ENCODE results near the gene DNAH2. TPM values are rescaled to one million over a fixed set of nuclear protein-coding genes. Genes with fewer than 3 reads are reported as not detected.

The DNAH2 gene
- total and polyA plus RNA-seq, 2 of the 4 experiments (the other 2 are of a cell fraction), result under 0.01 to 0.02 TPM

DNA sequence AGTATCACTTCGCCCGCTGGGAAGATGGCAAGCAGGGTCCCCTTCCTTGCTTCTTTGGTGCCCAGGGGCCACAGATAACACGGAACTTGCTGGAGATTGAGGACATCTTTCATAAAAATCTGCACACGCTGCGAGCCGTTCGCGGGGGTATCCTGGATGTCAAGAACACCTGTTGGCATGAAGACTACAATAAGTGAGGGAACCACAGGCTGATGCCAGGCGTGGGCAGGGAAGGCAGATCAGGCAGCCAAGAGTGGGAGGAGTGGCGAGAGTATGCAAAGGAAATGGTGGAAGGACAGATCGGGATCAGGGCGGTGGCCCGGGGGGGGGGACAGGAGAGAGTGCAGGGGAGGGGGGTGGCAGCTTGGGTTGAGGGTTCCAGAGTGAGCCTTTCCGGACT, 22.2 kb downstream of the DNAH2 start:
- Histone ChIP-seq H3K27me3 (ENCODE audit: control insufficient read depth, insufficient read depth, low read length) (peaks cover 44% of the 10 kb centered on the region), H3K4me1 (ENCODE audit: control insufficient read depth, insufficient read depth, low read length) (peaks cover 5% of the 10 kb centered on the region; the same call in 1 of the 2 replicates), H3K79me1 (ENCODE audit: low read depth in 1 of 2, low read length in 2 of 2) (no peaks in the 10 kb centered on the region), H3K18ac (ENCODE audit: low read depth, low read length) (no peak overlapping the region), H4K20me1 (ENCODE audit: insufficient read depth, low read length) (no peaks in the 10 kb centered on the region), H3K9me1 (ENCODE audit: insufficient read depth, low read length) (no peaks in the 10 kb centered on the region), H3K27ac (ENCODE audit: insufficient read depth, low read length) (no peak overlapping the region), H2AK9ac (replicated peaks; ENCODE audit: low read depth, low read length, poor library complexity) (no peak overlapping the region), H2BK5ac (ENCODE audit: low read depth, low read length, poor library complexity, severe bottlenecking) (no peak overlapping the region), H3K4ac (ENCODE audit: low read depth, low read length) (no peak overlapping the region), H4K8ac (ENCODE audit: low read depth in 2 of 2, low read length in 2 of 2) (no peak overlapping the region), H4K5ac (ENCODE audit: low read depth, low read length) (no peak overlapping the region), H2BK15ac (ENCODE audit: low read depth, low read length) (no peak overlapping the region), H3K23ac (ENCODE audit: low read depth, low read length) (no peak overlapping the region), H3K36me3 (ENCODE audit: control insufficient read depth, insufficient read depth, low read length) (no peaks in the 10 kb centered on the region), H3K9ac (ENCODE audit: low read depth, low read length) (no peak overlapping the region), H3K9me3 (ENCODE audit: control insufficient read depth, insufficient read depth, low read length) (no peaks in the 10 kb centered on the region), H4K91ac (ENCODE audit: insufficient read depth, low read depth, low read length) (no peak overlapping the region), H3K4me3 (ENCODE audit: insufficient read depth, low read depth, low read length) (no peak overlapping the region), H3K4me2 (ENCODE audit: low read depth, low read length) (no peak overlapping the region), H2AFZ (replicated peaks; ENCODE audit: low read length, poor library complexity) (no peak overlapping the region), H3K56ac (ENCODE audit: extremely low read depth, insufficient read depth, low read length) (no peak overlapping the region), H3K14ac (replicated peaks; ENCODE audit: low read depth, low read length) (no peak overlapping the region), H2BK120ac (ENCODE audit: low read depth, low read length) (no peak overlapping the region), H2AK5ac (ENCODE audit: low read depth, low read length) (no peak overlapping the region), H2BK20ac (ENCODE audit: low read depth, low read length) (no peak overlapping the region)
- TF ChIP-seq RFX5 (IDR thresholded peaks at IDR 0.05; ENCODE audit: low read depth, low read length) (no peak), CEBPB (IDR thresholded peaks at IDR 0.05; ENCODE audit: low read depth, low read length) (no peak), MAFK (IDR thresholded peaks at IDR 0.05; ENCODE audit: low read depth, low read length) (no peak), FOS (IDR thresholded peaks at IDR 0.05; ENCODE audit: low read depth, low read length) (no peak), NFE2L2 (IDR thresholded peaks at IDR 0.05; ENCODE audit: low read depth, low read length) (no peak), CHD1 (IDR thresholded peaks at IDR 0.05; ENCODE audit: low read depth, low read length) (no peak), RCOR1 (IDR thresholded peaks at IDR 0.05; ENCODE audit: insufficient replicate concordance, low read length) (no peak), RAD21 (IDR thresholded peaks at IDR 0.05; ENCODE audit: low read length) (no peak), SMC3 (IDR thresholded peaks at IDR 0.05; ENCODE audit: low read depth, low read length) (no peak), POLR2A (IDR thresholded peaks at IDR 0.05; ENCODE audit: low read depth, low read length) (no peak), BHLHE40 (IDR thresholded peaks at IDR 0.05; ENCODE audit: low read depth, low read length) (no peak)
- TF ChIP-seq, protein P1, sequence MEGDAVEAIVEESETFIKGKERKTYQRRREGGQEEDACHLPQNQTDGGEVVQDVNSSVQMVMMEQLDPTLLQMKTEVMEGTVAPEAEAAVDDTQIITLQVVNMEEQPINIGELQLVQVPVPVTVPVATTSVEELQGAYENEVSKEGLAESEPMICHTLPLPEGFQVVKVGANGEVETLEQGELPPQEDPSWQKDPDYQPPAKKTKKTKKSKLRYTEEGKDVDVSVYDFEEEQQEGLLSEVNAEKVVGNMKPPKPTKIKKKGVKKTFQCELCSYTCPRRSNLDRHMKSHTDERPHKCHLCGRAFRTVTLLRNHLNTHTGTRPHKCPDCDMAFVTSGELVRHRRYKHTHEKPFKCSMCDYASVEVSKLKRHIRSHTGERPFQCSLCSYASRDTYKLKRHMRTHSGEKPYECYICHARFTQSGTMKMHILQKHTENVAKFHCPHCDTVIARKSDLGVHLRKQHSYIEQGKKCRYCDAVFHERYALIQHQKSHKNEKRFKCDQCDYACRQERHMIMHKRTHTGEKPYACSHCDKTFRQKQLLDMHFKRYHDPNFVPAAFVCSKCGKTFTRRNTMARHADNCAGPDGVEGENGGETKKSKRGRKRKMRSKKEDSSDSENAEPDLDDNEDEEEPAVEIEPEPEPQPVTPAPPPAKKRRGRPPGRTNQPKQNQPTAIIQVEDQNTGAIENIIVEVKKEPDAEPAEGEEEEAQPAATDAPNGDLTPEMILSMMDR (conservative IDR thresholded peaks at IDR 0.05; ENCODE audit: low read depth, low read length), result no peak
- POLR2A ChIA-PET (ENCODE audit: unreplicated experiment), result no interaction called here
- CTCF ChIA-PET, result no interaction called here
- intact Hi-C loops (cut with micrococcal nuclease) (loop anchor here (5.0 kb wide), 1 partner anchor 158 kb away; no protein-coding TSS in a partner anchor), dilution Hi-C loops (cut with HindIII; ENCODE audit: low sequenced_read_pairs, unreplicated experiment) (no loop called here), in situ Hi-C loops (cut with MboI; ENCODE audit: low sequenced_read_pairs) (loop anchor here (5.0 to 25.0 kb wide), 3 partner anchors 43 to 248 kb away; no protein-coding TSS in a partner anchor)
- BruUV-seq (replicated peaks), result no TSS peak
- WGBS, 2 experiments (ENCODE audit: extremely low coverage in 2 of 2, insufficient read length in 1 of 2), result 94% methylated on average over 6 of the region's 14 CpGs; no CpG with 5 or more reads in 1 of the 2 experiments
- DNase-seq, result no peak
- no peak for ATAC-seq (ENCODE audit: low read depth)
